AG04449 (cell line): ENCODE results near the gene ADIRF.

Source experiments
- CTCF ChIA-PET: fragments of 350-600 bp; formaldehyde crosslinking; extraction: SDS; loops from one replicate; lab custom pipeline; 2021; ENCODE audit warnings: antibody characterized with exemption; lab: Yijun Ruan, JAX
- POLR2A ChIA-PET: fragments of 400-600, 350-600 bp; formaldehyde crosslinking; extraction: SDS; loops from one replicate; lab custom pipeline; 2020; ENCODE audit warnings: antibody characterized with exemption, inconsistent platforms; lab: Yijun Ruan, JAX
- DNase-seq: peaks from one replicate; pipeline ENCODE4 v3.0.0-alpha.2; 2010; ENCODE audit warnings: low read depth, low spot score
- H3K4me3 ChIP-seq: 2 replicates; pipeline ENCODE4 v1.5.1; 2011; ENCODE audit warnings: low read depth, mild to moderate bottlenecking, control low read depth, low read length
- TF ChIP-seq, protein P1 (sequence below): IDR thresholded peaks from one replicate; pipeline ENCODE4 v1.5.1; 2011; ENCODE audit warnings: mild to moderate bottlenecking, moderate library complexity, low read length, control low read depth, inconsistent platforms; ENCODE audit not compliant: insufficient read depth; ENCODE audit errors: missing control alignments

Gene ADIRF

DNA sequence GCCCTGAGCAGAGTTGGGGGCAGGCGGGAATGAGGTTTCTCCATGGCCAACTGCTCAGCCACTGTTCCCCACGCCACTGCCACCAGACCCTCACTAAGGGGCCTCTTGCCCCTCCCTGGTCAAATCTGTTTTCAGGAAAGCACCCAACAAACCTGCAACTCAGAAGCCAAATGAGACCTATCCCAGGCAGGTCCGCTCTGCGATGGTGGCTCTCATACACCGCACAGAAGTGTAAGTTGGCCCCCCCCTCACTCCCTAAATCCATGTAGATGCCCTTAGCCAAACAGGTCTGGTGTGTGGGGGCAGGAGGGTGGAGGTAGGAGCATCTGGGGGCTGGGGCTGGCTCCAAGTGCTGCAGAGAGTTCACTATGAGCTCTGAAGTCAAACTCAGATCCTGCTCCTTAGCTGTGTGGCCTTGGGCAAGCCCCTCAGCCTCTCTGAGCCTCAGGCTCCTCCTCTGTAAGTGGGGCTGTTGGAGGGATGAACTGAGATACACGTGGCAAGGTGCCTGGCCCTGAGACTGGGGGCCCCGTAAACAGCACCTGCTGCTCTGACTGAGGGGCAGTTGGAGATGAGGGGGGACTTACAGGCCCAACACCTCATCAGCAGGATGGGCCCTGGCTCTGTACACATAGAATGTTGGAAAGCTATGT is 12.0 kb upstream of the ADIRF start:
- no peak for DNase-seq
- TF ChIP-seq, protein P1, sequence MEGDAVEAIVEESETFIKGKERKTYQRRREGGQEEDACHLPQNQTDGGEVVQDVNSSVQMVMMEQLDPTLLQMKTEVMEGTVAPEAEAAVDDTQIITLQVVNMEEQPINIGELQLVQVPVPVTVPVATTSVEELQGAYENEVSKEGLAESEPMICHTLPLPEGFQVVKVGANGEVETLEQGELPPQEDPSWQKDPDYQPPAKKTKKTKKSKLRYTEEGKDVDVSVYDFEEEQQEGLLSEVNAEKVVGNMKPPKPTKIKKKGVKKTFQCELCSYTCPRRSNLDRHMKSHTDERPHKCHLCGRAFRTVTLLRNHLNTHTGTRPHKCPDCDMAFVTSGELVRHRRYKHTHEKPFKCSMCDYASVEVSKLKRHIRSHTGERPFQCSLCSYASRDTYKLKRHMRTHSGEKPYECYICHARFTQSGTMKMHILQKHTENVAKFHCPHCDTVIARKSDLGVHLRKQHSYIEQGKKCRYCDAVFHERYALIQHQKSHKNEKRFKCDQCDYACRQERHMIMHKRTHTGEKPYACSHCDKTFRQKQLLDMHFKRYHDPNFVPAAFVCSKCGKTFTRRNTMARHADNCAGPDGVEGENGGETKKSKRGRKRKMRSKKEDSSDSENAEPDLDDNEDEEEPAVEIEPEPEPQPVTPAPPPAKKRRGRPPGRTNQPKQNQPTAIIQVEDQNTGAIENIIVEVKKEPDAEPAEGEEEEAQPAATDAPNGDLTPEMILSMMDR: no peak
- CTCF ChIA-PET: interaction anchor here (5.4 to 10.1 kb wide), 2 partner anchors 12 to 13 kb away, joined by 79 to 171 read pairs; partner anchors contain the start of gene ADIRF
- H3K4me3 ChIP-seq: no peak overlapping the region
- POLR2A ChIA-PET: no interaction called here

GRCh38 chr10:86956848-86957448 is 11.3 kb upstream of the ADIRF start:
- no peak overlapping the region for H3K4me3 ChIP-seq
- no peak for DNase-seq
- TF ChIP-seq, protein P1: no peak
- CTCF ChIA-PET: interaction anchor here (0.7 to 10.1 kb wide), 4 partner anchors 11 to 268 kb away, joined by 3 to 171 read pairs (median 41); partner anchors contain the start of gene ADIRF
- POLR2A ChIA-PET: no interaction called here

GRCh38 chr10:86957471-86958115 is 10.7 kb upstream of the ADIRF start, which contains the start of gene MMRN2:
Gene MMRN2 (minus strand): TSS chr10:86957615. CDS start chr10:86957541, 74 bp downstream.
- ChIA-PET POLR2A (no interaction called here), CTCF (interaction anchor here (0.7 to 10.1 kb wide), 4 partner anchors 11 to 269 kb away, joined by 3 to 171 read pairs (median 41); partner anchors contain the start of gene ADIRF)
- no peak within 1 kb of the TSS for H3K4me3 ChIP-seq
- TF ChIP-seq, protein P1: no peak
- DNase-seq: no peak

DNA sequence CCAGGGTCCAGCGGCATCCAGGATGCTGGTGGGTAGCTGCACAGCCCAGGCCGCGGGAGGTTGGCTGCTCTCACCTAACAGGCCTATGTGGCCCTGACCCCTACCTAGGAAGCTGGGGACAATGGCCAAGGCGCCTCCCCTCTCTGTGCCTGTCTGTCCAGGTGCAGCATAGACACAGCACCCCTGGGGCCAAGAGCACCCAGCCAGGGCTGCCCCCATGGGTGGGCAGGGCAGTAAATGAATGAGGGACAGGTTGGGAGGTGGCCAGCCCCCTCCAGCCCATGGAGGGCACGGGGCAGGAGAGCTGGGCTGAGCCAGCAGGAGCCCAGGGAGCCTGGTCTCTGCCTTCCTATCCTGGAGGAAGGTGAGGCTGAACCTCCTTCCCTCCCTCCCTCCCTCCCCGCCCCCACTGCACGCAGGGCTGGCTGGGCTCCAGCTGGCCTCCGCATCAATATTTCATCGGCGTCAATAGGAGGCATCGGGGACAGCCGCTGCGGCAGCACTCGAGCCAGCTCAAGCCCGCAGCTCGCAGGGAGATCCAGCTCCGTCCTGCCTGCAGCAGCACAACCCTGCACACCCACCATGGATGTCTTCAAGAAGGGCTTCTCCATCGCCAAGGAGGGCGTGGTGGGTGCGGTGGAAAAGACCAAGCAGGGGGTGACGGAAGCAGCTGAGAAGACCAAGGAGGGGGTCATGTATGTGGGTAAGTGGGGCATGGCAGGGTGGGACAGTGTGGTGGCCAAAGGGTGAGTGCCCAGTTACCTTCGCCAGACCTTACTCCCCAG is 10.0 kb upstream of the ADIRF start, which contains the start of gene SNCG:
Gene SNCG (plus strand): TSS at position 484 of the 785 bp plus-strand sequence. CDS start 99 bp downstream, at position 583.
- DNase-seq: no peak
- POLR2A ChIA-PET: no interaction called here
- no peak within 1 kb of the TSS for H3K4me3 ChIP-seq
- CTCF ChIA-PET: interaction anchor here (3.0 to 10.1 kb wide), 3 partner anchors 10 to 265 kb away, joined by 9 to 171 read pairs (median 79); partner anchors contain the start of gene ADIRF
- TF ChIP-seq, protein P1: no peak

DNA sequence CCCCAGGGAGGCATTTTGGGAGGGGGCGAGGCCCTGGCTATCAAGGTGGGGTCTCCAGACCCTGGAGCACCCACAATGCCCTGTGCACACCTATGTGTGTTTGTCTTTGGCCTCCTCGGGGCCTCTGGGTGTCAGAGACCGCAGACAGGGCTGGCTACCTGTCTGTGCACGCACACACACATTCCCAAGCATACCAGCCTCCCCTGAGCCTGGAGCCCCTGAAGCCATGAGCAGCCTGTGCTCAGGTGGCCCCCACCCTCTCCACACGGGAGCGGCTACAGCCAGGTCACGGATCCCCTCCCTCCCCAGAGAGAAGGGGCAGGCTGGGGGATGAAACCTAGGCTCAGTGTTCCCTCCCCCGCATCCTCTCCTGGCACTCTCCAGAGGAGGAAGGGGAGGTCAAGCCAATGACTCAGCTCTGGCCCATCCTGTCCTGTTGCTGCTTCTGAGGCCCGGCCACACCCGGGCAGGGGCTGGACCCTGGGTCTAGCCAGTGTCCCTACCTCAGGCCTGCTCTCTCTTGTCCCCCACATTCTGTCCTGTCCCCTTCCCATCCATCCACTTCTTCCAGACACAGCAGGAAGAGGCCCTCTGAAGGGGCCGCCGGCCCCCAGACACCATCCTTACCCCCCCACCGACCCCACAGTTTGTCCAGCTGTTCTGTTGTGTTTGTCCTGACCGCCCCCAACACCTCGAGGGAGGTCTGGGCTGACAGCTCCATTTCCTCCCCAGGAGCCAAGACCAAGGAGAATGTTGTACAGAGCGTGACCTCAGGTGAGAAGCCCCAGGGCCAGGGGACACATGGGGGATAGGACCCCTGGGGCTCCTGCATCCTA is 9.2 kb upstream of the ADIRF start:
- no peak overlapping the region for H3K4me3 ChIP-seq
- POLR2A ChIA-PET: no interaction called here
- DNase-seq: no peak
- TF ChIP-seq, protein P1: no peak
- CTCF ChIA-PET: interaction anchor here (0.8 to 10.1 kb wide), 5 partner anchors 9 to 271 kb away, joined by 3 to 171 read pairs (median 9); partner anchors contain the start of gene ADIRF
